HG03095 (cell line): Measurements from ENCODE around the gene ITPR1.
"Not testable (repeated sequence)": the region's sequence is repeated elsewhere in the genome, so short reads cannot be mapped to it uniquely, and the experiment has no call there.

Experiments
- ATAC-seq: cut with Tn5 transposase; IDR thresholded peaks from one replicate; pipeline ENCODE4 v1.9.1; 2021; ENCODE audit warnings: moderate library complexity; ENCODE audit not compliant: unreplicated experiment

ITPR1 gene

GRCh38 chr3:4493014-4493940, at the start of gene ITPR1:
TSS of gene ITPR1 (plus strand) at chr3:4493348. CDS start at chr3:4516492, 23,144 bp downstream.
- ATAC-seq = peak; percentile 92

GRCh38 chr3:4447295-4447999, 45.7 kb upstream of the ITPR1 start:
- no peak for ATAC-seq

GRCh38 chr3:4448187-4448586, 45.0 kb upstream of the ITPR1 start:
- no peak for ATAC-seq

- ATAC-seq = no peak
These were observed 43.9 kb upstream of the ITPR1 start for GRCh38 chr3:4449043-4449805.

GRCh38 chr3:4454142-4454541, 39.0 kb upstream of the ITPR1 start:
- ATAC-seq = no peak

- not testable (repeated sequence) for ATAC-seq
These were observed 36.4 kb upstream of the ITPR1 start for GRCh38 chr3:4456780-4457179.

- ATAC-seq = no peak
These were observed 34.2 kb upstream of the ITPR1 start for GRCh38 chr3:4458961-4459360.

GRCh38 chr3:4460334-4460733, 32.8 kb upstream of the ITPR1 start:
- ATAC-seq = no peak

- ATAC-seq = no peak
These were observed 31.6 kb upstream of the ITPR1 start for GRCh38 chr3:4461468-4462090.

GRCh38 chr3:4462369-4463040, 30.6 kb upstream of the ITPR1 start:
- no peak for ATAC-seq

- no peak for ATAC-seq
These were observed 28.6 kb upstream of the ITPR1 start for GRCh38 chr3:4464576-4464975.

- ATAC-seq = peak; percentile 100
These were observed 26.2 kb upstream of the ITPR1 start, which contains the start of gene SUMF1 for GRCh38 chr3:4466741-4467521. TSS of gene SUMF1 (minus strand) at chr3:4467269. CDS start at chr3:4467245, 24 bp downstream.

- ATAC-seq = no peak
These were observed 25.7 kb upstream of the ITPR1 start for GRCh38 chr3:4467522-4467867.

- ATAC-seq = no peak
These were observed 21.2 kb upstream of the ITPR1 start for GRCh38 chr3:4471907-4472306.

- no peak for ATAC-seq
These were observed 20.8 kb upstream of the ITPR1 start for GRCh38 chr3:4472312-4472711.

- ATAC-seq = no peak
These were observed 20.4 kb upstream of the ITPR1 start for GRCh38 chr3:4472766-4473165.

- peak; percentile 66 for ATAC-seq
These were observed 18.3 kb upstream of the ITPR1 start for GRCh38 chr3:4474683-4475490.

GRCh38 chr3:4475804-4476203, 17.3 kb upstream of the ITPR1 start:
- no peak for ATAC-seq

GRCh38 chr3:4476496-4476895, 16.7 kb upstream of the ITPR1 start:
- no peak for ATAC-seq
